ENCODE results near the gene VWA2.

The VWA2 gene

DNA sequence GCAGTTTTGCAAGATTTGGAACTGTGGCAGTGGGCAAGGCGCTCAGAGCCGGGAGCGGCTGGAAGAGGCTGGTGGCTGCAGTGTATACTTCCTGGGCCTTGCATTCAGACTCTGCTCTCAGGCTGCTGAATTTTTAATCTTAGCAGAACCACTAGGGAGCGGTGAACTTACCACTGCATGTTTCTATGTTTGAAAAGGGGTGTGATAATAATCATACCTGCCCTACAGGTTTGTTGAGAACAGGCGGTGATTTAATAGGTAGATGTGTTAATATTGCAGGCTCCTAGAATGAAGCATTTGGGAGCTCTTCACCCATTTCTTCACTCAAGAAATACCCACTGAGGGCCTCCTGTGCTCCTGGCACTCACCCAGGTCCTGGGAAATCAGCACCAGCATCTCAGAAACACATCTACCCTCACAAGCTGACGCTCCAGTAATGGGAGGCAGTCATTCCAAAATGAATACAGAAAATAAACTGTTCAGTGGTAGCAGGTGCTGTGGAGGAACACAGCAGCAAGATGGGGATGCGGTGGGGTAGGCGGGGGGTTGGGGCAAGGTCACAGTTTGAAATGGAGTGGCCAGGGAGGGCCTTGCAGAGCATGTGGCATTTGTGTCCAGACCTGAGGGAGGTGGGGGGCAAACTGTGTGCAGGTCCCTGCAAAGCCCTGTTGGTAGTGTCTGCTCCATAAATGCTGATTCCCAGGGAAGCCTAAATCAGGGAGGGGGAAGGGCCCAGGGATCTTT, 41.0 kb downstream of the VWA2 start:
- TF ChIP-seq, protein P1, sequence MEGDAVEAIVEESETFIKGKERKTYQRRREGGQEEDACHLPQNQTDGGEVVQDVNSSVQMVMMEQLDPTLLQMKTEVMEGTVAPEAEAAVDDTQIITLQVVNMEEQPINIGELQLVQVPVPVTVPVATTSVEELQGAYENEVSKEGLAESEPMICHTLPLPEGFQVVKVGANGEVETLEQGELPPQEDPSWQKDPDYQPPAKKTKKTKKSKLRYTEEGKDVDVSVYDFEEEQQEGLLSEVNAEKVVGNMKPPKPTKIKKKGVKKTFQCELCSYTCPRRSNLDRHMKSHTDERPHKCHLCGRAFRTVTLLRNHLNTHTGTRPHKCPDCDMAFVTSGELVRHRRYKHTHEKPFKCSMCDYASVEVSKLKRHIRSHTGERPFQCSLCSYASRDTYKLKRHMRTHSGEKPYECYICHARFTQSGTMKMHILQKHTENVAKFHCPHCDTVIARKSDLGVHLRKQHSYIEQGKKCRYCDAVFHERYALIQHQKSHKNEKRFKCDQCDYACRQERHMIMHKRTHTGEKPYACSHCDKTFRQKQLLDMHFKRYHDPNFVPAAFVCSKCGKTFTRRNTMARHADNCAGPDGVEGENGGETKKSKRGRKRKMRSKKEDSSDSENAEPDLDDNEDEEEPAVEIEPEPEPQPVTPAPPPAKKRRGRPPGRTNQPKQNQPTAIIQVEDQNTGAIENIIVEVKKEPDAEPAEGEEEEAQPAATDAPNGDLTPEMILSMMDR (conservative IDR thresholded peaks at IDR 0.05; ENCODE audit: low read depth), result no peak
- peak; percentile 66 for DNase-seq (ENCODE audit: low spot score)
- CTCF ChIA-PET, result interaction anchor here (0.7 kb wide), 1 partner anchor 35 kb away, joined by 3 read pairs; no protein-coding TSS in a partner anchor
- no peak overlapping the region for H3K27ac ChIP-seq
- POLR2A ChIA-PET (ENCODE audit: low non-redundant PET), result interaction anchor here (0.6 kb wide), 1 partner anchor 91 kb away, joined by 3 read pairs; no protein-coding TSS in a partner anchor

DNA sequence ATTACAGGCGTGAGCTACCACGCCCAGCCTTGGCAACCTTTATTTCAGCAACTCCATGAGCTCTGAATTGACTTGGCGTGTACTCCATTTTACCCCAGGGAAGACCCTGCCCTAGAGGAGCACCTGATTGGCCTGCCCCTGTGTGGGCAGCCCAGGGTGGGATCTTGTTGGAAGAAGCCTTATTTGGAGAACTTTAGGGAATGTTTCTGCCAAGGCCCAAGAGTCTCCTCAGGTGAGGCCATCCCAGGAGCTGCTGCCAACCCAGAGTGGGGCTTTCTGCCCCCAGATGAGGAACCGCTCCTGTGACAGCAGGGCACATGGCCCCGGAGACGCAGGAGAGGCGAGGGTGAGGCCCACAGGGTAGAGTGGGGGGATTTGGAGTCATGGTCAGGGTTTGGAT, 42.0 kb downstream of the VWA2 start:
- TF ChIP-seq, protein P1 (conservative IDR thresholded peaks at IDR 0.05; ENCODE audit: low read depth), result no peak
- CTCF ChIA-PET, result interaction anchor here (0.7 to 1.0 kb wide), 2 partner anchors 10 to 177 kb away, joined by 3 read pairs; no protein-coding TSS in a partner anchor
- H3K27ac ChIP-seq, result no peak overlapping the region
- DNase-seq (ENCODE audit: low spot score), result no peak
- POLR2A ChIA-PET (ENCODE audit: low non-redundant PET), result no interaction called here

DNA sequence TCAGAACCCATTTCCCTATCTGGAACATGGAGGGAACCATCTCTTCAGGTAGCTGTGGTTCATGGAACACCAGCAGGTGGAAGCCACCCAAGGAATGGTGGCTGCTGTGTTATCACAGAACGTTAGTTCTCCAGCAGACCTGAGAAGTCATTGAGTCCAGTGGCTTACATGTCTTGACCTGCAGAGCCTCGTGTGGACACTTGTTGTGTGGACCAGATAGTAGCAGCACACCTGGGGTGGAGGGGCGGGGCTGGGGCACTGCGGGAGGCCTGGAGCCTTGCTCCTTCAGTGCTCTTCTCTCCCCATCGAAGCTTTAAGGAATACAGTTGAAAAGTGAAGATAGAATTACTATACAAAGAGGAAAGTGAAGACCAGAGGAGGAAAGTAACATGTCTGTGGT, 42.4 kb downstream of the VWA2 start:
- ChIA-PET POLR2A (ENCODE audit: low non-redundant PET) (no interaction called here), CTCF (interaction anchor here (0.7 to 1.0 kb wide), 2 partner anchors 10 to 177 kb away, joined by 3 read pairs; no protein-coding TSS in a partner anchor)
- no peak for DNase-seq (ENCODE audit: low spot score)
- TF ChIP-seq, protein P1 (conservative IDR thresholded peaks at IDR 0.05; ENCODE audit: low read depth), result no peak
- no peak overlapping the region for H3K27ac ChIP-seq

DNA sequence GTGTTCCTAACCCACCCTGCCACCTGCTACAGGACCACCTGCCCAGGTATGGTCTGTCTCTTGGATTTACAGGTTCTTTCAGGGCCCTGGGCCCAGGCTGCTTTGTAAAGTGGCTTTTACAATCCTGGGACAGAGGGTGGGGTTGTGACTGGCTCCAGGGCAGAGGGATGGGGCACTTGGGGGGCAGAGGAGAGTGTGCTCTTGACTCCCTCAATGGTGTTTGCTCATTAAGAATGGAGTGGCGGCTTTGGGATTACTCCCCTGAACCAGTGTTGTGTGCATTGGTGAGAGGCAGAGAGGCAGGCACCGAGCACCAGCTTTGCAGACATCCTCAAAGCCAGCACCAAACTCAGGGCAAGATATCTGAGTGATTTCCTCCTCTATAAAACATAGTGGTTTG, 43.5 kb downstream of the VWA2 start:
- CTCF ChIA-PET, result no interaction called here
- POLR2A ChIA-PET (ENCODE audit: low non-redundant PET), result no interaction called here
- no peak for DNase-seq (ENCODE audit: low spot score)
- TF ChIP-seq, protein P1 (conservative IDR thresholded peaks at IDR 0.05; ENCODE audit: low read depth), result no peak
- H3K27ac ChIP-seq, result no peak overlapping the region

DNA sequence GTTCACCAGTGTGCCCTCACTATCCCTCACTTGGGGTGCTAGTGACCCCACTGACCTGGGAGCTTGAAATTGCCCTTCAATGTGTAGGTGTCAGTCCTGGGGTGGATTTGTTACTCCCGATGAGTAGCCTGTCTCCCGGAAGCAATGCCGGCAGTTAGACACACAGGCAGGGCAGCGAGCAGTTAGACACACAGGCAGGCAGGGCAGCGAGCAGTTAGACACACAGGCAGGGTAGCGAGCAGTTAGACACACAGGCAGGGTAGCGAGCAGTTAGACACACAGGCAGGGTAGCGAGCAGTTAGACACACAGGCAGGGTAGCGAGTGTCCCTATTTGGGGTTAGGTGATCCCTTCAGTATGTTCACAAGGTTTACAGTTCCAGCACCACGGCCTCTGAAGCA, 44.0 kb downstream of the VWA2 start:
- ChIA-PET CTCF (interaction anchor here (0.6 kb wide), 2 partner anchors 515 to 632 kb away, joined by 3 to 5 read pairs; no protein-coding TSS in a partner anchor), POLR2A (ENCODE audit: low non-redundant PET) (no interaction called here)
- no peak overlapping the region for H3K27ac ChIP-seq
- TF ChIP-seq, protein P1 (conservative IDR thresholded peaks at IDR 0.05; ENCODE audit: low read depth), result no peak
- DNase-seq (ENCODE audit: low spot score), result no peak

DNA sequence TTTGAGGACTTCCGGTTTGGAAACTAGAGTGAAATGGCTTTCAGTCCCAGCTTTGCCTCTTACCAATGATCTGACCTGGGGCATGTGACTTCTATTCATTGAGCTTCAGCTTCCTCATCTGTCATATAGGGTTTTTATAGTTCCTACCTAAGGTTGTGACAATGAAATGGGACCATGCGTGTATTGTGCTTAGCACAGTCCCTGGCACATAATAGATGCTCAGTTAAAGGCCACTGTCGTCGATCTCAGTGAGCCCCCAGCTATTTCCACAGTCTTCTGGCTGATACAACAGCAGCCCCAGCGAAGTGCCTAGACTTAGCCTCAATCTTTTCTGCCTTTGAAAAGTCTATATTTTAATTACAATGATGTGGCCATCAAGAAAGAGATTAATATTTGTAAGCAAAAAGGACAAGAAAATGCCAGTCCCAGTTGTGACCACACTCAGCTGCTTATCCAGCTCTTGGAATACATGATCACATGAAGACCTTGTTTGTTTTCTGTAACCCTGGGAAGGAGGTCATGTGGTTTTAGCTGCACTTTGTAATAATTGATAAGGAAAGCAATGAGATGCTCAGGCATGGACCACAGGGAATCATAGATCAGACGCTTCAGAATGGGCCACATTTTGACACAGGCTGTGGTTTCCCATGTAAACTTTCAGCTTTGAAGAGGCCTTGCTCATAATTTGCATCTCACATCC, 44.6 kb downstream of the VWA2 start:
- CTCF ChIA-PET, result interaction anchor here (0.6 to 1.0 kb wide), 3 partner anchors 38 to 631 kb away, joined by 3 to 5 read pairs (median 3); no protein-coding TSS in a partner anchor
- DNase-seq (ENCODE audit: low spot score), result no peak
- TF ChIP-seq, protein P1 (conservative IDR thresholded peaks at IDR 0.05; ENCODE audit: low read depth), result no peak
- H3K27ac ChIP-seq, result no peak overlapping the region
- POLR2A ChIA-PET (ENCODE audit: low non-redundant PET), result no interaction called here

Measured in RWPE1 (cell line).